SK-N-MC (cell line): Measurements from ENCODE around the gene TRIM71.

Experiments used
- EZH2 ChIP-seq: fragments of 200-600 bp; sonication (generic); IDR thresholded peaks from one replicate; pipeline ENCODE4 v1.6.1; 2017; ENCODE audit warnings: antibody characterized with exemption
- FOXP2 ChIP-seq: optimal IDR thresholded peaks from 2 replicates; pipeline ENCODE3; 2011; ENCODE audit warnings: mild to moderate bottlenecking, moderate library complexity; ENCODE audit not compliant: insufficient read depth; ENCODE audit errors: extremely low read length, control extremely low read depth
- POLR2AphosphoS5 ChIP-seq: IDR thresholded peaks from 2 replicates; pipeline ENCODE4 v1.6.1; 2012; ENCODE audit warnings: mild to moderate bottlenecking, low read depth, low read length, borderline replicate concordance

DNA sequence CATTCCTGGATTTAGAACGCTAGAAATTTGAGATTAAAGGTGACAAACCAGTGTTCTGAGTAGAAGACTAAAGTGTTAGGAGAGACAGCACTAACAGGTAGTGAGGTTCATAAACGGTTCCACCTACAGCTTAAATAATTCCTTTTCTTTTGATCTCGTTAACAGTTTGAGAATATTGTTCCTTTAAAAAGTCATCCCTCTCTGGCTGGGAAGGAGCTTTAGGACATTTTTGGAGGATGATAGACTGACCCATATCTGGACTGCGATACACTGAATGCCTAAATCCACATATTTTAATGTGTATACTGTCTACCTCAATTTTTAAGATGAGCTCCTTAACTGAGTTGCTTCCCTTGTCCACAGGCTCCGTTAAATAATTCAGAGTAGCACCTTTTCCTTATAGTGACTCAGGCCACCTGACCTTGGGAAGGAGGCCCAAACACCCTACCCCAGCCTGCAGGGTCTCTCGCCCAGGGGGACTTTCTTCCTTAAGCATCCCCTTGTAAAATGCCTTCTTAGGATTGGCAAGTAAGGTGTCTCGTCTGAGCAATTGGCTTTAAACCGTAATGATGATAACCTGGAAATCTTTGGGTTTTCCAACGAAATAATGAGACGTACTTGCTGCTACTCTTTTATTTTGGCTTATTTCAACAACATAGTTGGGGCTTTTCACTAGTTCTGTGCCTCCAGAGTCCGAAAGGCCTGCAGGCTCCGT is 3.3 kb downstream of the TRIM71 start:
- TF ChIP-seq POLR2AphosphoS5 (no peak), EZH2 (no peak), FOXP2 (no peak)
